ENCODE data around the gene WDR6. TPM values are rescaled to one million over a fixed set of nuclear protein-coding genes. Genes with fewer than 3 reads are reported as not detected.
A peak's percentile ranks its signal among the peaks of the same experiment; 100 is the strongest.

The WDR6 gene
- total RNA-seq, 2 experiments from 2014 or later: 101 to 128 TPM

DNA sequence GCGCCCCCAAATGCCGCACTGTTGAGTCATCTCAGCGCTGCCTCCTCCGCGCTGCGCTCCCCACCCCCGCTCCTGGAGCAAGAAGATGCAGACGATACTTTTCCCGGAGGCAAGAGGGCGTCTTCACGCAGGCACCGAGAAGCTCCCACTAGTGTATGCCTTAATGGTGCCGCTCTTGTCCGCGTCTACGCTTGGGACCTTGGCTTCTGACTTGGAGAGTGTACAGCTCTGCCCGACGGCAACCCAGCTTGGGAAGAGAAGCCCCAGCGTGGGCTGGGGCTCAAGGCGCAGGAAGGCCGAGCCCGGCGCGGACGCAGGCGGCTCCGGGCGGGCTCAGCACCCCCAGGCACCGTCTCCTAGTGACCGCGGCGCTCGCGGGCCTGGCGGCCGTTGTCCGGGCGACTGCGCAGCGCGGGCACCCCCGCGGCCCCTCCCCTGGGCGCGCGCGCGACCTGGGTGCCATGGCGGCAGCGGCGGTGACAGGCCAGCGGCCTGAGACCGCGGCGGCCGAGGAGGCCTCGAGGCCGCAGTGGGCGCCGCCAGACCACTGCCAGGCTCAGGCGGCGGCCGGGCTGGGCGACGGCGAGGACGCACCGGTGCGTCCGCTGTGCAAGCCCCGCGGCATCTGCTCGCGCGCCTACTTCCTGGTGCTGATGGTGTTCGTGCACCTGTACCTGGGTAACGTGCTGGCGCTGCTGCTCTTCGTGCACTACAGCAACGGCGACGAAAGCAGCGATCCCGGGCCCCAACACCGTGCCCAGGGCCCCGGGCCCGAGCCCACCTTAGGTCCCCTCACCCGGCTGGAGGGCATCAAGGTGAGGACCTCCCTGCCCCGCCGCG, 17.2 kb upstream of the WDR6 start, which contains the start of gene P4HTM:
P4HTM (plus strand) TSS at position 446 of the 840 bp plus-strand sequence; CDS start at position 462, 16 bp downstream.
- TF ChIP-seq CTCF (conservative IDR thresholded peaks at IDR 0.05; ENCODE audit: low read length) (peak; percentile 55), EZH2phosphoT487 (IDR thresholded peaks at IDR 0.05; ENCODE audit: borderline replicate concordance, low read depth, low read length) (no peak)
- Histone ChIP-seq H3K36me3 (ENCODE audit: insufficient read depth, low read length) (peaks cover 10% of the 10 kb centered on the region; the same call in 1 of the 2 replicates), H3K4me1 (ENCODE audit: insufficient read depth, low read length, poor library complexity, severe bottlenecking) (peaks cover 27% of the 10 kb centered on the region), H3K27ac (ENCODE audit: low read depth, low read length, poor library complexity, severe bottlenecking) (peak within 1 kb of the TSS; percentile 46), H3K9me2 (ENCODE audit: insufficient read depth, low read length) (no peaks in the 10 kb centered on the region), H3K4me3 (ENCODE audit: low read depth, low read length, poor library complexity, severe bottlenecking) (peak within 1 kb of the TSS; percentile 84), H2AFZ (ENCODE audit: low read length) (peak within 1 kb of the TSS; percentile 83), H3K9me3 (ENCODE audit: low read length) (no peaks in the 10 kb centered on the region), H4K20me1 (ENCODE audit: insufficient read depth, low read length) (no peaks in the 10 kb centered on the region), H3K79me2 (ENCODE audit: insufficient read depth, low read depth, low read length) (no peaks in the 10 kb centered on the region; the same call in 1 of the 2 replicates), H3K4me2 (ENCODE audit: low read length) (peak within 1 kb of the TSS; percentile 97)
- intact Hi-C loops (cut with micrococcal nuclease; ENCODE audit: unreplicated experiment): loop anchor here (2.0 kb wide), 2 partner anchors 17 to 31 kb away; partner anchors contain the start of gene WDR6
- POLR2A ChIA-PET: interaction anchor here (0.6 to 2.9 kb wide), 5 partner anchors 17 to 32 kb away, joined by 3 to 15 read pairs (median 6); partner anchors contain the start of genes NDUFAF3 and WDR6
- CTCF ChIA-PET (ENCODE audit: unreplicated experiment): interaction anchor here (0.6 to 1.4 kb wide), 3 partner anchors 17 to 356 kb away, joined by 3 to 7 read pairs (median 3); partner anchors contain the start of gene WDR6
- no TSS peak for BruUV-seq (replicated peaks)
- peak; percentile 70 for DNase-seq (ENCODE audit: low spot score)

GRCh38 chr3:48990636-48991469, 16.3 kb upstream of the WDR6 start:
- peak overlapping the region; percentile 97 for H3K4me2 ChIP-seq (ENCODE audit: low read length)
- peaks cover 27% of the 10 kb centered on the region for H3K4me1 ChIP-seq (ENCODE audit: insufficient read depth, low read length, poor library complexity, severe bottlenecking)
- H3K4me3 ChIP-seq (ENCODE audit: low read depth, low read length, poor library complexity, severe bottlenecking): peak overlapping the region; percentile 84
- TF ChIP-seq EZH2phosphoT487 (IDR thresholded peaks at IDR 0.05; ENCODE audit: borderline replicate concordance, low read depth, low read length): no peak
- no peak for TF ChIP-seq CTCF (conservative IDR thresholded peaks at IDR 0.05; ENCODE audit: low read length)
- DNase-seq (ENCODE audit: low spot score): peak; percentile 37
- ChIA-PET CTCF (ENCODE audit: unreplicated experiment) (interaction anchor here (1.1 kb wide), 1 partner anchor 16 kb away, joined by 9 read pairs; the partner anchor contains the start of gene WDR6), POLR2A (interaction anchor here (0.6 to 2.0 kb wide), 6 partner anchors 16 to 151 kb away, joined by 3 to 7 read pairs (median 4); partner anchors contain the start of genes DALRD3, NDUFAF3 and WDR6)
- no peaks in the 10 kb centered on the region for H4K20me1 ChIP-seq (ENCODE audit: insufficient read depth, low read length)
- H2AFZ ChIP-seq (ENCODE audit: low read length): peak overlapping the region; percentile 83
- no peaks in the 10 kb centered on the region for H3K9me2 ChIP-seq (ENCODE audit: insufficient read depth, low read length)
- no peaks in the 10 kb centered on the region; the same call in 1 of the 2 replicates for H3K79me2 ChIP-seq (ENCODE audit: insufficient read depth, low read depth, low read length)
- peak overlapping the region; percentile 46 for H3K27ac ChIP-seq (ENCODE audit: low read depth, low read length, poor library complexity, severe bottlenecking)
- intact Hi-C loops (cut with micrococcal nuclease; ENCODE audit: unreplicated experiment): loop anchor here (2.0 kb wide), 1 partner anchor 16 kb away; the partner anchor contains the start of gene WDR6
- BruUV-seq (replicated peaks): no TSS peak
- H3K36me3 ChIP-seq (ENCODE audit: insufficient read depth, low read length): peaks cover 1% of the 10 kb centered on the region; the same call in 1 of the 2 replicates
- no peaks in the 10 kb centered on the region for H3K9me3 ChIP-seq (ENCODE audit: low read length)

All from OCI-LY7 (cell line).